ENCODE measurements around the gene BTG1. TPM values are rescaled to one million over a fixed set of nuclear protein-coding genes. Genes with fewer than 3 reads are reported as not detected.

The BTG1 gene
- total and polyA plus RNA-seq, 2 of the 8 experiments (the other 6 are each of a cell fraction or from before 2014, with no cell fraction given): 17.1 to 32.7 TPM

- no peak overlapping the region for H2BK120ac ChIP-seq (replicated peaks; ENCODE audit: low read depth, low read length)
- H3K79me2 ChIP-seq (ENCODE audit: control insufficient read depth in 1 of 2, insufficient read depth in 2 of 2, low read length in 2 of 2): peaks cover 0 to 24% of the 10 kb centered on the region in 2 experiments; a peak in 2 of 4 replicates
- no peaks in the 10 kb centered on the region for H3K36me3 ChIP-seq (ENCODE audit: control insufficient read depth in 2 of 4, insufficient read depth in 4 of 4, low read length in 3 of 4)
- no peak overlapping the region for H2BK15ac ChIP-seq (ENCODE audit: low read length)
- H3K9me3 ChIP-seq (ENCODE audit: insufficient read depth in 2 of 2, low read depth in 1 of 2, low read length in 1 of 2): no peaks in the 10 kb centered on the region
- H3K56ac ChIP-seq (replicated peaks; ENCODE audit: insufficient read length, low read depth, low read length): no peak overlapping the region
- H3K9ac ChIP-seq (replicated peaks in 1 of 4; ENCODE audit: extremely low read depth in 1 of 4, low read depth in 3 of 4, low read length in 3 of 4): no peak overlapping the region
- no peak overlapping the region for H3K23ac ChIP-seq (ENCODE audit: insufficient read length)
- no peak overlapping the region for H2BK5ac ChIP-seq (ENCODE audit: low read depth, low read length)
- H3K79me1 ChIP-seq (ENCODE audit: low read depth, low read length): no peaks in the 10 kb centered on the region
- ChIA-PET CTCF (ENCODE audit: partially characterized antibody) (no interaction called here), POLR2A (ENCODE audit: partially characterized antibody) (interaction anchor here (4.7 kb wide), 1 partner anchor 39 kb away, joined by 40 read pairs; the partner anchor contains the start of gene BTG1)
- no peak for FAIRE-seq
- no peak overlapping the region for H3K27ac ChIP-seq (ENCODE audit: low read depth, low read length)
- no peak overlapping the region for H3K4me2 ChIP-seq (ENCODE audit: insufficient read depth in 1 of 2, low read depth in 2 of 2, low read length in 2 of 2)
- H3K18ac ChIP-seq (ENCODE audit: extremely low read depth, low read length): no peak overlapping the region
- no peak overlapping the region for H3K4ac ChIP-seq (replicated peaks; ENCODE audit: insufficient read length, low read depth, low read length)
- H4K8ac ChIP-seq (ENCODE audit: extremely low read depth, insufficient read depth, low read length): no peak overlapping the region
- no peak overlapping the region for H2AFZ ChIP-seq (ENCODE audit: low read length)
- no peak overlapping the region for H3K4me3 ChIP-seq (ENCODE audit: extremely low read depth in 1 of 4, insufficient read depth in 2 of 4, low read depth in 3 of 4, low read length in 4 of 4)
- no peaks in the 10 kb centered on the region for H3K23me2 ChIP-seq (ENCODE audit: low read depth, low read length)
- H3K27me3 ChIP-seq (replicated peaks in 1 of 4; ENCODE audit: control insufficient read depth in 3 of 4, extremely low read depth in 1 of 4, insufficient read depth in 3 of 4, low read length in 3 of 4): no peaks in the 10 kb centered on the region
- H3K14ac ChIP-seq (ENCODE audit: insufficient read length): no peak overlapping the region
- H3K4me1 ChIP-seq (replicated peaks in 1 of 4; ENCODE audit: control insufficient read depth in 3 of 4, insufficient read depth in 4 of 4, low read length in 3 of 4): peaks cover 6 to 23% (median 16%) of the 10 kb centered on the region in 4 experiments
- no peak for DNase-seq (ENCODE audit: low read depth in 1 of 2, low spot score in 2 of 2)
- no peak overlapping the region for H4K91ac ChIP-seq (replicated peaks; ENCODE audit: insufficient read length, low read length)
- 95% methylated on average over 2 of the region's 2 CpGs; no CpG with 5 or more reads in 1 of the 2 experiments for WGBS, 2 experiments (ENCODE audit: extremely low coverage in 1 of 2, insufficient coverage in 1 of 2, insufficient read length in 1 of 2, insufficient replicate concordance in 2 of 2, low coverage in 1 of 2, low lambda C conversion rate in 2 of 2, missing lambda C conversion rate in 1 of 2)
- H4K5ac ChIP-seq (ENCODE audit: insufficient read length, low read depth, low read length): no peak overlapping the region
- no peak overlapping the region for H2BK12ac ChIP-seq (ENCODE audit: low read depth, low read length)
- no peaks in the 10 kb centered on the region for H4K20me1 ChIP-seq (replicated peaks in 1 of 2; ENCODE audit: control insufficient read depth in 1 of 2, insufficient read depth in 2 of 2, low read length in 2 of 2)
- no peak overlapping the region for H2AK5ac ChIP-seq (ENCODE audit: low read depth, low read length)
- no peak overlapping the region for H2BK20ac ChIP-seq (ENCODE audit: low read length)
- TF ChIP-seq CEBPB (IDR thresholded peaks at IDR 0.05; ENCODE audit: low read depth, low read length): no peak
- TF ChIP-seq RXRA (IDR thresholded peaks at IDR 0.05; ENCODE audit: insufficient read depth, low read depth, low read length): no peak
- no peak for TF ChIP-seq FOSL1 (IDR thresholded peaks at IDR 0.05; ENCODE audit: insufficient read depth, low read depth, low read length)
- TF ChIP-seq CREB1 (IDR thresholded peaks at IDR 0.05): no peak
- TF ChIP-seq KDM4A (IDR thresholded peaks at IDR 0.05; ENCODE audit: low read depth, low read length, severe bottlenecking): no peak
- TF ChIP-seq SIX5 (IDR thresholded peaks at IDR 0.05; ENCODE audit: low read depth, low read length): no peak
- no peak for TF ChIP-seq CTCF (IDR thresholded peaks at IDR 0.05; ENCODE audit: control extremely low read depth in 1 of 3, insufficient read depth in 1 of 3, low read depth in 1 of 3, low read length in 3 of 3)
- no peak for TF ChIP-seq MAFK (IDR thresholded peaks at IDR 0.05; ENCODE audit: low read depth, low read length)
- TF ChIP-seq ATF2 (IDR thresholded peaks at IDR 0.05; ENCODE audit: low read length): no peak
- no peak for TF ChIP-seq NANOG (IDR thresholded peaks at IDR 0.05; ENCODE audit: insufficient read depth, low read depth, low read length, poor library complexity, severe bottlenecking)
Measured at GRCh38 chr12:92105110-92105509, 40.5 kb downstream of the BTG1 start.
